Smooth muscle cell (in vitro differentiated cells): Measurements from ENCODE around the gene RMND5A. TPM values are rescaled to one million over a fixed set of nuclear protein-coding genes. Genes with fewer than 3 reads are reported as not detected.

ENCODE experiments used
- DNase-seq: peaks from one replicate; lab custom pipeline; 2025; ENCODE audit not compliant: unreplicated experiment; lab: John Stamatoyannopoulos, UW
- H2AFZ ChIP-seq: fragments of 200-600 bp; sonication (generic); 2 replicates; pipeline ENCODE4 v1.6.0; 2016; ENCODE audit warnings: antibody characterized with exemption, low read depth, mild to moderate bottlenecking
- H3F3A ChIP-seq: fragments of 200-600 bp; sonication (generic); 2 replicates; pipeline ENCODE4 v1.6.0; 2017; ENCODE audit warnings: antibody characterized with exemption, low read depth
- H3K27ac ChIP-seq: fragments of 200-600 bp; sonication (generic); 2 replicates; pipeline ENCODE4 v1.5.1; 2016; ENCODE audit warnings: low read depth, mild to moderate bottlenecking
- H3K27me3 ChIP-seq: fragments of 200-600 bp; sonication (generic); 2 replicates; pipeline ENCODE4 v1.6.1; 2016; ENCODE audit warnings: low read depth, mild to moderate bottlenecking
- H3K36me3 ChIP-seq: fragments of 200-600 bp; sonication (generic); 2 replicates; pipeline ENCODE4 v1.5.1; 2016; ENCODE audit warnings: low read depth
- H3K4me1 ChIP-seq: fragments of 200-600 bp; sonication (generic); 2 replicates; pipeline ENCODE4 v1.5.1; 2016; ENCODE audit warnings: low read depth
- H3K4me2 ChIP-seq: fragments of 200-600 bp; sonication (generic); 2 replicates; pipeline ENCODE4 v1.6.0; 2016; ENCODE audit warnings: mild to moderate bottlenecking
- H3K4me3 ChIP-seq: fragments of 200-600 bp; sonication (generic); 2 replicates; pipeline ENCODE4 v1.5.1; 2016; ENCODE audit warnings: mild to moderate bottlenecking
- H3K79me2 ChIP-seq: fragments of 200-600 bp; sonication (generic); 2 replicates; pipeline ENCODE4 v1.6.0; 2016; ENCODE audit warnings: low read depth, mild to moderate bottlenecking
- H3K9ac ChIP-seq: fragments of 200-600 bp; sonication (generic); 2 replicates; pipeline ENCODE4 v1.6.0; 2016; ENCODE audit warnings: low read depth
- H3K9me3 ChIP-seq: fragments of 200-600 bp; sonication (generic); replicated peaks from 2 replicates; pipeline ENCODE4 v1.5.1; 2016; ENCODE audit warnings: low read depth
- H4K20me1 ChIP-seq: fragments of 200-600 bp; sonication (generic); 2 replicates; pipeline ENCODE4 v1.6.0; 2016; ENCODE audit warnings: low read depth
- WGBS: methylation state at CpG from one replicate; pipeline ENCODE4 v1.1.7; 2016; ENCODE audit warnings: low lambda C conversion rate; 5-methylcytosine and 5-hydroxymethylcytosine counted together
- polyA plus RNA-seq: library from polyadenylated mRNA; unstranded; fragments of >200 nt; fragmentation: Nextera tagmentation; extraction: Ambion mirVana; gene quantifications from 2 replicates; pipeline ENCODE4 v1.2.1, GENCODE V29; 2016
- total RNA-seq: library from RNA; depleted of rRNA; stranded (reverse); fragments of >200 nt; gene quantifications from 2 replicates; pipeline ENCODE4 v1.2.3, GENCODE V29; 2014
- TF ChIP-seq, protein P1 (sequence below): fragments of 200-600 bp; sonication (generic); IDR thresholded peaks from 2 replicates; pipeline ENCODE4 v1.5.1; 2017; ENCODE audit warnings: borderline replicate concordance, mild to moderate bottlenecking, antibody characterized with exemption; ENCODE audit not compliant: insufficient read depth, poor library complexity, severe bottlenecking

RMND5A gene
- total and polyA plus RNA-seq, 2 experiments from 2014 or later: 6.0 to 26.8 TPM

DNA sequence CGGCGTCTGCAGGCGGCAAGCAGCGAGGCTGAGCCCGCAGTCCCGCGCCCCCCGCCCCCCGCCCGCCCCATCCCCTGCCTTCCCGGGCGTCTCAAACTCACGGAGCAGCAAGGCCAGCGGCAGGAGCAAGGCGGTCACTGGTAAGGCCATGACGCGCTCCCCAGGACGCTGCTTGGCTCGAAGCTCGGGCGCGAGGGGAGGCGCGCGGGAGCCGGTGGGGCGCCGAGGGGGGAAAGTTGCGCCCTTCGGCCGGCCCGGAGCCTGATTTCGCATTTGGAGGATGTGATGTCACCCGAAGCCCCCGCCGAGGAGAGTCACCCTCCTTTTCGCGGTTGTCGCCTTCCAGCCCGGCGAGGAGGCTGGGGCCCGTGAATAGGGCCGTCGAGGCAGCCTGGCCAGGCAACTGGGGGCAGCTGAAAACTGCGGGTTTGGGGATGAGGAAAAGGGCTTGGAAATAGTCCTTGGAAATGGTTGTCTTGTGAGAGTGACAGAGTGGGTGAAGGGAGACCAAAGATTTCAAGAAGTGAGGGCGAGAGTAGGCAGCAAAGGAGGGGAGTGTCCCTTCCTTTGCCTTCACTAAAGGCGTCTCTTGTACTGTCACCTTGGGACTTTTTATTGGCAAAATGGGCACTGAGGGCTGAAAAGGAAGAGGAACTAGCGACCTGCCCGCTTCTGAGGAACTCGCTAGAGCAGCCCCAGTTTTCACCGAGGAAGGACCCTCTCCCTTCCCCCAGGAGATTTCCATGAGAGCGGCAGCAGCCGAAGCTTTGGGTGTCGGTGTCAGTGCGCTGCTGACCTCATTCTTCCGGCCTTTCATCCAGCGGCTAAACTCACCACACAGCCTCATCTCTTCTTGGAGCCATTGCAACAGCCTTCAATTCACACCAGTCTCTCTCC is 70.8 kb downstream of the RMND5A start, which contains the start of gene CD8A:
TSS of gene CD8A (minus strand) at position 238 of the 897 bp plus-strand sequence. CDS start at position 150, 88 bp downstream.
- Histone ChIP-seq H3K9me3 (no peaks in the 10 kb centered on the region), H3K27me3 (peaks cover 88% of the 10 kb centered on the region), H3K36me3 (no peaks in the 10 kb centered on the region), H3K4me1 (peaks cover 16% of the 10 kb centered on the region), H4K20me1 (no peaks in the 10 kb centered on the region), H2AFZ (peak within 1 kb of the TSS; percentile 38), H3F3A (no peaks in the 10 kb centered on the region), H3K4me3 (peak within 1 kb of the TSS; percentile 33), H3K27ac (no peak within 1 kb of the TSS), H3K9ac (no peak within 1 kb of the TSS), H3K79me2 (no peaks in the 10 kb centered on the region), H3K4me2 (peak within 1 kb of the TSS; percentile 71)
- DNase-seq: no peak
- WGBS: 10% methylated on average over 29 of the region's 57 CpGs
- TF ChIP-seq, protein P1, sequence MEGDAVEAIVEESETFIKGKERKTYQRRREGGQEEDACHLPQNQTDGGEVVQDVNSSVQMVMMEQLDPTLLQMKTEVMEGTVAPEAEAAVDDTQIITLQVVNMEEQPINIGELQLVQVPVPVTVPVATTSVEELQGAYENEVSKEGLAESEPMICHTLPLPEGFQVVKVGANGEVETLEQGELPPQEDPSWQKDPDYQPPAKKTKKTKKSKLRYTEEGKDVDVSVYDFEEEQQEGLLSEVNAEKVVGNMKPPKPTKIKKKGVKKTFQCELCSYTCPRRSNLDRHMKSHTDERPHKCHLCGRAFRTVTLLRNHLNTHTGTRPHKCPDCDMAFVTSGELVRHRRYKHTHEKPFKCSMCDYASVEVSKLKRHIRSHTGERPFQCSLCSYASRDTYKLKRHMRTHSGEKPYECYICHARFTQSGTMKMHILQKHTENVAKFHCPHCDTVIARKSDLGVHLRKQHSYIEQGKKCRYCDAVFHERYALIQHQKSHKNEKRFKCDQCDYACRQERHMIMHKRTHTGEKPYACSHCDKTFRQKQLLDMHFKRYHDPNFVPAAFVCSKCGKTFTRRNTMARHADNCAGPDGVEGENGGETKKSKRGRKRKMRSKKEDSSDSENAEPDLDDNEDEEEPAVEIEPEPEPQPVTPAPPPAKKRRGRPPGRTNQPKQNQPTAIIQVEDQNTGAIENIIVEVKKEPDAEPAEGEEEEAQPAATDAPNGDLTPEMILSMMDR: no peak

DNA sequence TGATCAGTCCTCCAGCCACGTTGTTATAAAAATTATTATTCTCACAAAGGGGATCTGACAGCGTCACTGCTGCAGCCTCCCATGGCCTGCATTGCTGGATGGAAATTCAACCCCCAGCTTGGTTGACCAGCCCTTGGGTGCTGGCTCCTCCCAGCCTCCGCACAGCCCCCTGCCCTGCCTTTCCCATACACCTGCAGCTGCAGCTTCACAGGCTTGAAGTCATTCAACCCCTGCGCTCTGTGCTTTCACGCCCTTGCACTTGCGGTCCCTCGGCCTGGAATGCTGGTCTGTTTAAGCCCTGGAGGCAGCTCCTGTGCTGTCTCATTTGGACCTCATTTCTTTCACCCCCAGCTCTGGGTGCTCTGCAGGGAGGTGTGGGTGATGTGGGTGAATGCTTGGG is 71.5 kb downstream of the RMND5A start:
- no peaks in the 10 kb centered on the region for H3F3A ChIP-seq
- WGBS: 50% methylated on average over 7 of the region's 7 CpGs
- DNase-seq: no peak
- H3K27me3 ChIP-seq: peaks cover 82% of the 10 kb centered on the region
- no peak overlapping the region for H3K27ac ChIP-seq
- H3K4me3 ChIP-seq: no peak overlapping the region
- H4K20me1 ChIP-seq: no peaks in the 10 kb centered on the region
- H3K79me2 ChIP-seq: no peaks in the 10 kb centered on the region
- peaks cover 16% of the 10 kb centered on the region for H3K4me1 ChIP-seq
- TF ChIP-seq, protein P1: no peak
- H3K9ac ChIP-seq: no peak overlapping the region
- no peaks in the 10 kb centered on the region for H3K36me3 ChIP-seq
- no peaks in the 10 kb centered on the region for H3K9me3 ChIP-seq
- H2AFZ ChIP-seq: no peak overlapping the region
- peak overlapping the region; percentile 71 for H3K4me2 ChIP-seq

DNA sequence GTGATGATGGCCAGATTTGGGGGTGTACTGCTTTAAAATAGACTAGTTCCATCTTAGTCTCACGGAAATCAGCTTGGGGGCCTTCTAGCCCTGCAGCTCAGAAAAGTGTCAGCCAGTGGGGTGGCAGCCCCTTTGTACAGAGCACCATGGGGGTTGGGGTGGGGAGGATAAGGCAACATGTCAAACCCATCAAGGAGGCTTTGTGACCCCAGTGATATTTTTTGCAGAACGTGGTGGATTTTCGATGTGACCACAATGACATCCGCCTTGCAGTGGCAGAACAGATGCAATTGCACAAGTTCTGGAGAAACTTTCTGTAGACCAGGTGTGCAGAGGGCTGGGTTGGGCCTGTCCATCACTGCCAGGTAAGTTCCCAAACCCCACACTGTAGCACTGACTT is 73.7 kb downstream of the RMND5A start:
- Histone ChIP-seq H3K27me3 (peaks cover 63% of the 10 kb centered on the region), H4K20me1 (no peaks in the 10 kb centered on the region), H2AFZ (no peak overlapping the region), H3F3A (no peaks in the 10 kb centered on the region), H3K4me3 (no peak overlapping the region), H3K79me2 (no peaks in the 10 kb centered on the region), H3K4me1 (peaks cover 16% of the 10 kb centered on the region), H3K4me2 (no peak overlapping the region), H3K36me3 (no peaks in the 10 kb centered on the region), H3K9ac (no peak overlapping the region), H3K9me3 (no peaks in the 10 kb centered on the region), H3K27ac (no peak overlapping the region)
- TF ChIP-seq, protein P1: no peak
- DNase-seq: no peak
- WGBS: 76% methylated on average over 4 of the region's 4 CpGs
